Chondrocyte (in vitro differentiated cells): ENCODE data around the gene CFAP57. TPM values are rescaled to one million over a fixed set of nuclear protein-coding genes. Genes with fewer than 3 reads are reported as not detected.

Source experiments
- DNase-seq: peaks from one replicate; pipeline ENCODE4 v3.0.0; 2021; ENCODE audit warnings: mixed read lengths, low spot score
- H3K27ac Mint-ChIP-seq: one replicate; pipeline ENCODE4 v1.8.0; 2021; ENCODE audit warnings: mild to moderate bottlenecking, moderate library complexity, mixed read lengths; ENCODE audit not compliant: unreplicated experiment
- H3K27me3 Mint-ChIP-seq: 2 replicates; pipeline ENCODE4 v1.8.0; 2021; ENCODE audit warnings: low read depth, mixed read lengths
- H3K36me3 Mint-ChIP-seq: 2 replicates; pipeline ENCODE4 v1.8.0; 2021; ENCODE audit warnings: low read depth, mixed read lengths
- H3K4me1 Mint-ChIP-seq: 2 replicates; pipeline ENCODE4 v1.8.0; 2021; ENCODE audit warnings: low read depth, mild to moderate bottlenecking, mixed read lengths
- H3K4me3 Mint-ChIP-seq: one replicate; pipeline ENCODE4 v1.8.0; 2021; ENCODE audit warnings: mild to moderate bottlenecking, moderate library complexity, mixed read lengths; ENCODE audit not compliant: unreplicated experiment
- H3K9me3 Mint-ChIP-seq: 2 replicates; pipeline ENCODE4 v1.8.0; 2021; ENCODE audit warnings: low read depth, mixed read lengths
- total RNA-seq: library from RNA; stranded (reverse); gene quantifications from 3 replicates; pipeline ENCODE4 v1.2.1, GENCODE V29; 2021
- TF ChIP-seq, protein P1 (sequence below): fragments of 200-600 bp; sonication (generic); IDR thresholded peaks from 2 replicates; pipeline ENCODE4 v1.5.0; 2021; ENCODE audit warnings: antibody characterized with exemption, mild to moderate bottlenecking, moderate library complexity

CFAP57 gene
- total RNA-seq, 1 donor from 2014 or later: 0.15 TPM

DNA sequence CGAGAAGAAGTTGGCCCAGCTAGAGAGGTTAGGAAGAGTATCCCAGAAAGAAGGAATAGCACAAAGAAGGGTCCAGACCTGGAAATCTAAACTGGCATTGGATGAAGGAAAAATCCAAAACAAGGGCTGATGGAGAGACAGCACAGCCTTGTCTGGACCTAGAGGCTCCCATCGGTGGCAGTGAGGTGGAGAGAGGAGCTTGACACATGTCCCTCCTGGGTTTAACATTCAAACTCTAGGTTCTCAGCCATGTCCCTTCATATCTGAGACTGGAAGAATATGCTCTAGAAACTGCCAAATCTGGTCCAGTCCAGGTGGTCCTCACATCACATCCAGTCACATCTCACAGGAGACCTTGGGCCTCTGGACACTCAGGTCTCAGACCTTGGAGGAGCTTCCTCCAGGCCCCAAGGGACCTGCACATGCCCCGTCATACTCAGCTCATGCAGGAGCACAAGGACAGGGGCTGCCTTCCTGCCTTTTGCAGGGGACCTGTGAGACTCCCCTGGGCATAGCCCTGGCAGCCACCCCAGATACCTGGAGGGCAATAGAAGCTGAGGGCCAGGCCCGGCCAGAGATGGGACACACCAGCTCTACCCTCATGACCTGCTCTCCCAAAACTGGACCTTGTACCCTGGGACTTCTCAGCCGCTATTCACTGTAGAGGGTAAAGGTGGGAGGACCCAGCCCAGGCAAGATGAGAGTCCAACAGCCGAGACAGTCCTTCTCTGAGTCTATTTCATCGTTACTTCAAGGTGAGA is 105.2 kb downstream of the CFAP57 start:
- H3K27me3 Mint-ChIP-seq: no peaks in the 10 kb centered on the region
- H3K4me1 Mint-ChIP-seq: peaks cover 4% of the 10 kb centered on the region
- no peak overlapping the region for H3K27ac Mint-ChIP-seq
- H3K36me3 Mint-ChIP-seq: no peaks in the 10 kb centered on the region
- DNase-seq: peak; percentile 77
- no peaks in the 10 kb centered on the region for H3K9me3 Mint-ChIP-seq
- H3K4me3 Mint-ChIP-seq: no peak overlapping the region
- TF ChIP-seq, protein P1, sequence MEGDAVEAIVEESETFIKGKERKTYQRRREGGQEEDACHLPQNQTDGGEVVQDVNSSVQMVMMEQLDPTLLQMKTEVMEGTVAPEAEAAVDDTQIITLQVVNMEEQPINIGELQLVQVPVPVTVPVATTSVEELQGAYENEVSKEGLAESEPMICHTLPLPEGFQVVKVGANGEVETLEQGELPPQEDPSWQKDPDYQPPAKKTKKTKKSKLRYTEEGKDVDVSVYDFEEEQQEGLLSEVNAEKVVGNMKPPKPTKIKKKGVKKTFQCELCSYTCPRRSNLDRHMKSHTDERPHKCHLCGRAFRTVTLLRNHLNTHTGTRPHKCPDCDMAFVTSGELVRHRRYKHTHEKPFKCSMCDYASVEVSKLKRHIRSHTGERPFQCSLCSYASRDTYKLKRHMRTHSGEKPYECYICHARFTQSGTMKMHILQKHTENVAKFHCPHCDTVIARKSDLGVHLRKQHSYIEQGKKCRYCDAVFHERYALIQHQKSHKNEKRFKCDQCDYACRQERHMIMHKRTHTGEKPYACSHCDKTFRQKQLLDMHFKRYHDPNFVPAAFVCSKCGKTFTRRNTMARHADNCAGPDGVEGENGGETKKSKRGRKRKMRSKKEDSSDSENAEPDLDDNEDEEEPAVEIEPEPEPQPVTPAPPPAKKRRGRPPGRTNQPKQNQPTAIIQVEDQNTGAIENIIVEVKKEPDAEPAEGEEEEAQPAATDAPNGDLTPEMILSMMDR: no peak

DNA sequence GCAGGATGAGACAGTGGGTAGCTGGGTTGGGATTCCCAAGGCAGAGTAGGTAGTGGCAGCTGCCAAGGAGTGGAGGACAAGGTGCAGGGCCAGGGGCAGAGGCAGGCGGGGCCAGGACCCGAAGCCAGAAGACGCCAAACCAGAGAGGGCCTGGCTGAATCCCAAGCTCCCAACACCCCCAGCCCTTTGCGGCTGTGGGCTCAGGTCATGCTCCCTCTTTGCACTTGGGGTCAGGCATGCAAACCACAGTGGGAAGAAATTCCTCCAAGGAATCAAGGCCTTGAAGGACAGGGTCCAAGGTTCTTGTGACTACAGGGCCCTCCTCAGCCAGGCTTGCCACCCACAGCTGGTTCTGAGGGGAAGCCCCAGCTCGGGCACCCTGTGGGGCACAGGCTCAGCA is 107.0 kb downstream of the CFAP57 start:
- Mint-ChIP-seq H3K27ac (no peak overlapping the region), H3K36me3 (no peaks in the 10 kb centered on the region), H3K27me3 (no peaks in the 10 kb centered on the region), H3K4me1 (peaks cover 4% of the 10 kb centered on the region), H3K9me3 (no peaks in the 10 kb centered on the region), H3K4me3 (no peak overlapping the region)
- peak; percentile 50 for DNase-seq
- TF ChIP-seq, protein P1: no peak

DNA sequence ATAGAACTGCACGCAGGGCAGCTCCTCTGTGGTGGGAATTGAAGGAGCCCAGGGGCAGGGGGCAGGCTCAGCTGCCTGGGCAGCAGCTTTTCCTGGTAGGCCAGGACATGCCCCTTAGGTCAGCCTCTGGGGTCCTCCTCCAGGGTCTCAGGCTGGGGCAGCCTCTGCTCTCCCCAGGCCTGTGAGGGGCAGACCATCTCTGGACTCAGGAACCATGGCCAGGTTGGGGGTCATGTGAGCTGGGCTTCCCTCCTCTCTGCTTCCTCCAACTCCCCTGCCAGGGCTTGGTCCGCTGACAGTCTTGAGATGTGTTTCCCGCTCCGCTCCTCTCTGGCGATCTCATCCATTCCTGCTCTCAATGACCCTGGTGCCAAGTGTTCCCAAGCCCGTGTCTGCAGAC is 107.5 kb downstream of the CFAP57 start:
- H3K27me3 Mint-ChIP-seq: no peaks in the 10 kb centered on the region
- no peaks in the 10 kb centered on the region for H3K4me1 Mint-ChIP-seq
- H3K27ac Mint-ChIP-seq: no peak overlapping the region

GRCh38 chr1:43280692-43281091 is 108.6 kb downstream of the CFAP57 start:
- Mint-ChIP-seq H3K4me3 (no peak overlapping the region), H3K27me3 (no peaks in the 10 kb centered on the region), H3K27ac (no peak overlapping the region), H3K4me1 (no peaks in the 10 kb centered on the region), H3K36me3 (no peaks in the 10 kb centered on the region), H3K9me3 (no peaks in the 10 kb centered on the region)
- DNase-seq: no peak
- TF ChIP-seq, protein P1: no peak

More for the DNA sequence above, 107.5 kb downstream of the CFAP57 start:
- no peak overlapping the region for H3K4me3 Mint-ChIP-seq
- H3K36me3 Mint-ChIP-seq: no peaks in the 10 kb centered on the region
- TF ChIP-seq, protein P1: no peak
- peak; percentile 81 for DNase-seq
- H3K9me3 Mint-ChIP-seq: no peaks in the 10 kb centered on the region

DNA sequence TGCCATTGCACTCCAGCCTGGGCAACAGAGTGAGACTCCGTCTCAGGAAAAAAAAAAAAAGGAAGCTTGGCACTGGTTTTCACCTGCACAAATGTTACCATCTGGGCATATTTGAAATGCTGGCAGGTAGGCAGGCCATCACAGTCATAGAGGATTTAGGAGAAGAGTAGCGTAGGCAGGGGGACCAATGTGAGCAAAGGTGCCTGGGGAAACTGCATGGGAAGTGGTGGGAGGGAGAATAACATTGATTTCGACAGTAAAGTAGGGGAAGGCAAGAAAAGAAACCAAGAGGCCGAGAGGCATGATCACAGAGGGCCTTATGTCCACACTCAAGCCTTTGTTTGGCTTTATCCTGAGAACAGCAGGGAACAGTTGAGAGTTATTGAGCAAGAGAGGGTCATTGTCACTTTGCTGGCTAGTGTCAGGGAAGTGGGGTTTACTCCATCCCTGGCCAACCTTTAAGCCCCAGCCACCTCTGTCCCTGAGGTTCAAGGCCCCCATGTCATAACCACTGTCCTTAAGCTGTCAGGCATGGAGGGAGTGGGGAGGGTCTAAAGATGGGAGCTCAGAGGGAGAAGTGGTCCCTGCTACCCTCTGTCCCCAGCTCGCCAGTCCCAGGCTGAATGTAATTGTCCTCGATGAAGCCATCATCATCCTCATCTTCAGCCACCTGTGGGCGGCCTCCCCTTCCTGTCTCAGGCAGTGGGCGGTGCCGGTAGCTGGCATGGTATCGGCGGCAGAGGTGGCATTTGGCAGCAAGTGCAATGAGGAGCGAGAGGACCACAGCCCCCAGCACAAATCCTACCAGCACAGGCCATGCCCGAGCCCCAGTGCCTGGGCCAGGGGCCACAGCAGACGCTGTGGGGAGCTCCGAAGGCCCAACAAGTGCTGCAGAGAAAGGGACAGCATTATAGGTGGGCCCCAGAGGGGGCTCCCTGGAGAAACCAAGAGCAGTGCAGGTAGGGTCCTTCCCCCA is 110.4 kb downstream of the CFAP57 start:
- DNase-seq: peak; percentile 65
- TF ChIP-seq, protein P1: no peak
- Mint-ChIP-seq H3K4me3 (no peak overlapping the region), H3K36me3 (no peaks in the 10 kb centered on the region), H3K27me3 (peaks cover 3% of the 10 kb centered on the region), H3K4me1 (no peaks in the 10 kb centered on the region), H3K9me3 (no peaks in the 10 kb centered on the region), H3K27ac (no peak overlapping the region)
